K562 (cell line): ENCODE results near the gene TNFSF15. TPM values are rescaled to one million over a fixed set of nuclear protein-coding genes. Genes with fewer than 3 reads are reported as not detected.

Experiments used
- ATAC-seq: fragments of 200-7000 bp; cut with Tn5 transposase; 3 replicates; pipeline ENCODE4 v1.9.1; 2020; ENCODE audit warnings: moderate library complexity
- BruUV-seq: library from RNA; stranded (reverse); fragments of 400-500 nt; replicated peaks from 2 replicates; lab custom pipeline; 2021; lab: Mats Ljungman, UMichigan
- CTCF ChIA-PET: fragments of 300-600 bp; formaldehyde crosslinking; extraction: SDS; loops from one replicate; lab custom pipeline; 2021; ENCODE audit warnings: low intra/inter-chr PET ratio; lab: Yijun Ruan, JAX
- POLR2A ChIA-PET: fragments of 300-600, 350-650 bp; sonication (Branson Sonifier 250); formaldehyde crosslinking; extraction: SDS; loops from one replicate; lab custom pipeline; 2021; ENCODE audit warnings: antibody characterized with exemption, inconsistent platforms; lab: Yijun Ruan, JAX
- DNase-seq, 4 experiments: peaks; one replicate each; pipeline versions ENCODE4 v3.0.0 to v3.0.0-alpha.2; 2011 to 2018; ENCODE audit warnings: low spot score in 3 of 4, mixed read lengths in 3 of 4; ENCODE audit errors: extremely low read depth in 1 of 4
- FAIRE-seq: peaks from 2 replicates; lab custom pipeline; 2011; peaks lifted over from hg19 to GRCh38; lab: Jason Lieb, UNC
- H2AFZ ChIP-seq: 2 replicates; pipeline ENCODE4 v1.6.0; 2011; ENCODE audit warnings: low read depth, low read length, control low read depth, inconsistent platforms
- H3K27ac ChIP-seq: fragments of 200-600 bp; 3 replicates; pipeline ENCODE4 v1.8.0; 2011; ENCODE audit warnings: low read depth, mild to moderate bottlenecking, control low read depth, inconsistent platforms, low read length, moderate library complexity, mixed read lengths; ENCODE audit errors: extremely low read depth
- H3K27me3 ChIP-seq, 2 experiments: fragments of 300-600 bp in 1 of 2; 2 replicates in 1 of 2; 3 replicates in 1 of 2; pipeline versions ENCODE4 v1.6.0 to v1.8.0; 2011; ENCODE audit warnings: inconsistent platforms in 2 of 2, low read length in 2 of 2, mild to moderate bottlenecking in 1 of 2, mixed read lengths in 1 of 2, moderate library complexity in 1 of 2; ENCODE audit not compliant: control insufficient read depth in 2 of 2, insufficient read depth in 2 of 2
- H3K36me3 ChIP-seq: fragments of 300-600 bp; 3 replicates; pipeline ENCODE4 v1.8.0; 2011; ENCODE audit warnings: mild to moderate bottlenecking, low read length, inconsistent platforms; ENCODE audit not compliant: control insufficient read depth, insufficient read depth
- H3K4me1 ChIP-seq, 2 experiments: fragments of 200-600 bp in 1 of 2; replicated peaks in 1 of 2; 2 replicates in 1 of 2; 3 replicates in 1 of 2; pipeline versions ENCODE4 v1.5.1 to v1.8.0; 2011; ENCODE audit warnings: inconsistent platforms in 2 of 2, low read length in 2 of 2, mild to moderate bottlenecking in 1 of 2, mixed read lengths in 1 of 2, moderate library complexity in 1 of 2; ENCODE audit not compliant: control insufficient read depth in 2 of 2, insufficient read depth in 2 of 2
- H3K4me2 ChIP-seq: 2 replicates; pipeline ENCODE4 v1.6.1; 2011; ENCODE audit warnings: low read length, control low read depth, inconsistent platforms, mixed read lengths; ENCODE audit not compliant: insufficient read depth
- H3K4me3 ChIP-seq: fragments of 200-600 bp; sonication (generic), shearing (Covaris generic); 2 replicates; pipeline ENCODE4 v1.5.1; 2016; ENCODE audit warnings: control low read depth, inconsistent platforms
- H3K79me2 ChIP-seq: fragments of 200-600 bp; 3 replicates; pipeline ENCODE4 v1.8.0; 2011; ENCODE audit warnings: low read length, inconsistent platforms; ENCODE audit not compliant: control insufficient read depth, insufficient read depth
- H3K9ac ChIP-seq, 2 experiments: 2 replicates each; pipeline versions ENCODE4 v1.6.0 to v1.6.1; 2011; ENCODE audit warnings: low read depth in 2 of 2, low read length in 2 of 2, control low read depth in 1 of 2, inconsistent platforms in 1 of 2, mild to moderate bottlenecking in 1 of 2, mixed read lengths in 1 of 2; ENCODE audit not compliant: insufficient read depth in 1 of 2
- H3K9me1 ChIP-seq: one replicate; pipeline ENCODE4 v1.6.0; 2011; ENCODE audit warnings: inconsistent platforms, mild to moderate bottlenecking, low read length, moderate library complexity; ENCODE audit not compliant: control insufficient read depth, insufficient read depth
- H3K9me3 ChIP-seq: replicated peaks from 2 replicates; pipeline ENCODE4 v1.5.1; 2011; ENCODE audit warnings: low read depth, low read length, inconsistent platforms; ENCODE audit not compliant: control insufficient read depth, insufficient read depth
- H4K20me1 ChIP-seq: replicated peaks from 2 replicates; pipeline ENCODE4 v1.6.1; 2011; ENCODE audit warnings: low read length, inconsistent platforms, mixed read lengths; ENCODE audit not compliant: control insufficient read depth, insufficient read depth
- ATF7 ChIP-seq: fragments of 450-650 bp; IDR thresholded peaks from 2 replicates; pipeline ENCODE4 v1.7.1; 2014; ENCODE audit warnings: mild to moderate bottlenecking, moderate library complexity
- BDP1 ChIP-seq: IDR thresholded peaks from 3 replicates; pipeline ENCODE4 v1.6.1; 2011; ENCODE audit not compliant: insufficient read length, insufficient read depth
- CEBPZ ChIP-seq: fragments of 150-350 bp; IDR thresholded peaks from 2 replicates; pipeline ENCODE4 v1.6.1; 2014; ENCODE audit warnings: low read depth, mild to moderate bottlenecking, low read length, borderline replicate concordance
- CSDE1 ChIP-seq, 2 experiments: fragments of 450-650 bp; IDR thresholded peaks; 2 replicates each; pipeline ENCODE4 v1.6.1; 2016; ENCODE audit warnings: mild to moderate bottlenecking in 1 of 2
- E2F5 ChIP-seq: sonication (generic); formaldehyde crosslinking; IDR thresholded peaks from 2 replicates; pipeline ENCODE4 v1.8.0; 2022; ENCODE audit warnings: mild to moderate bottlenecking, missing genetic modification reagents
- E2F6 ChIP-seq, 2 experiments: IDR thresholded peaks; 2 replicates each; pipeline ENCODE4 v1.6.1; 2011; ENCODE audit warnings: borderline replicate concordance in 1 of 2, control low read depth in 1 of 2, low read depth in 1 of 2, low read length in 1 of 2, mild to moderate bottlenecking in 1 of 2, mixed read lengths in 1 of 2, moderate library complexity in 1 of 2; ENCODE audit not compliant: insufficient read depth in 1 of 2, insufficient read length in 1 of 2, poor library complexity in 1 of 2, severe bottlenecking in 1 of 2; ENCODE audit errors: extremely low read depth in 1 of 2
- GTF2B ChIP-seq: IDR thresholded peaks from 2 replicates; pipeline ENCODE4 v1.6.1; 2011; ENCODE audit not compliant: insufficient read length; ENCODE audit errors: extremely low read depth
- POLR2H ChIP-seq: IDR thresholded peaks from 2 replicates; pipeline ENCODE4 v1.6.1; 2016; ENCODE audit warnings: missing genetic modification characterization, low read depth, mild to moderate bottlenecking, control low read depth, missing compliant biosample characterization, moderate library complexity
- RBM22 ChIP-seq: fragments of 200-400 bp; formaldehyde crosslinking; IDR thresholded peaks from 2 replicates; pipeline ENCODE4 v1.6.1; 2018; ENCODE audit warnings: low read length, low read depth; ENCODE audit not compliant: poor library complexity, severe bottlenecking
- SIX5 ChIP-seq, 2 experiments: IDR thresholded peaks; 2 replicates each; pipeline ENCODE4 v1.6.1; 2011; ENCODE audit warnings: low read length in 2 of 2, borderline replicate concordance in 1 of 2, low read depth in 1 of 2, mild to moderate bottlenecking in 1 of 2, moderate library complexity in 1 of 2; ENCODE audit not compliant: insufficient read depth in 1 of 2
- SLC30A9 ChIP-seq: fragments of 250-450 bp; sonication (Bioruptor Pico); IDR thresholded peaks from 2 replicates; pipeline ENCODE4 v1.8.0; 2022; ENCODE audit warnings: mild to moderate bottlenecking, moderate library complexity
- TCF15 ChIP-seq: fragments of 250-450 bp; sonication (Bioruptor Pico); IDR thresholded peaks from 2 replicates; pipeline ENCODE4 v1.8.0; 2022; ENCODE audit warnings: moderate library complexity, mild to moderate bottlenecking, inconsistent platforms
- TGIF2 ChIP-seq: sonication (generic); formaldehyde crosslinking; IDR thresholded peaks from 2 replicates; pipeline ENCODE4 v1.8.1; 2022; ENCODE audit warnings: mild to moderate bottlenecking, missing genetic modification reagents, moderate library complexity
- TRIM28 ChIP-seq: fragments of 450-650 bp; IDR thresholded peaks from 2 replicates; pipeline ENCODE4 v1.6.1; 2017
- XRCC5 ChIP-seq: fragments of 200-400 bp; formaldehyde crosslinking; IDR thresholded peaks from 2 replicates; pipeline ENCODE4 v1.6.1; 2017; ENCODE audit warnings: low read depth, mild to moderate bottlenecking, low read length
- ZNF583 ChIP-seq: fragments of 250-450 bp; sonication (Bioruptor Pico); IDR thresholded peaks from 2 replicates; pipeline ENCODE4 v1.4.0; 2020
- ZZZ3 ChIP-seq: fragments of 450-650 bp; IDR thresholded peaks from 2 replicates; pipeline ENCODE4 v1.6.1; 2016; ENCODE audit warnings: antibody characterized with exemption, mild to moderate bottlenecking, moderate library complexity
- WGBS: fragments of 100-300 bp; shearing (Covaris generic); methylation state at CpG from one replicate; pipeline ENCODE4 v1.1.6; 2016; ENCODE audit warnings: low coverage, mixed read lengths; ENCODE audit not compliant: insufficient coverage; ENCODE audit errors: missing lambda C conversion rate; 5-methylcytosine and 5-hydroxymethylcytosine counted together
- in situ Hi-C: fragments of 300-500 bp; cut with MboI; formaldehyde crosslinking; loops from 4 replicates; pipeline ENCODE4 v1.15.0; 2018; ENCODE audit warnings: inconsistent platforms, mixed read lengths
- intact Hi-C: fragments of 100-400 bp; cut with micrococcal nuclease; formaldehyde crosslinking; loops from 2 replicates; pipeline ENCODE4 v1.14.2; 2022
- polyA plus RNA-seq, 8 experiments: library from polyadenylated mRNA; depleted of rRNA in 4 of 8; stranded (reverse) in 5 of 8; unstranded in 3 of 8; fragments of >200 nt; fragmentation: Nextera tagmentation in 2 of 8; fragmentation: Illumina TruSeq in 1 of 8; extraction: Ambion mirVana in 2 of 8; extraction: Trizol in 1 of 8; gene quantifications; 2 replicates each; pipeline versions ENCODE4 v1.2.1 to v1.2.3, GENCODE V29; 2011 to 2014; ENCODE audit warnings: inconsistent platforms in 1 of 8, missing spikeins in 1 of 8
- total RNA-seq, 7 experiments: library from RNA; depleted of rRNA in 6 of 7; stranded (reverse); fragments of >200 nt in 6 of 7; fragmentation: Illumina TruSeq in 2 of 7; extraction: Trizol in 2 of 7; gene quantifications; 2 replicates each; pipeline versions ENCODE4 v1.2.1 to v1.2.3, GENCODE V29; 2011 to 2021; ENCODE audit warnings: low replicate concordance in 1 of 7

TNFSF15 gene
- total and polyA plus RNA-seq, 9 of the 15 experiments (the other 6 are each of a cell fraction or from before 2014, with no cell fraction given) = not detected

GRCh38 chr9:114743446-114743845 lies 62.4 kb downstream of the TNFSF15 start:
- BruUV-seq = no TSS peak
- H3K36me3 ChIP-seq = no peaks in the 10 kb centered on the region
- no peaks in the 10 kb centered on the region; a peak in 1 of 5 replicates for H3K4me1 ChIP-seq
- intact Hi-C loops = no loop called here
- DNase-seq (no peak), FAIRE-seq (no peak), ATAC-seq (no peak)
- H3K9me3 ChIP-seq = no peaks in the 10 kb centered on the region
- H4K20me1 ChIP-seq = no peaks in the 10 kb centered on the region
- no peaks in the 10 kb centered on the region for H3K79me2 ChIP-seq
- no peak overlapping the region for H3K4me2 ChIP-seq
- no peak overlapping the region for H2AFZ ChIP-seq
- no peak overlapping the region for H3K27ac ChIP-seq
- H3K27me3 ChIP-seq = no peaks in the 10 kb centered on the region
- ChIA-PET CTCF (no interaction called here), POLR2A (interaction anchor here (0.5 to 0.8 kb wide), 2 partner anchors 8 to 68 kb away, joined by 3 read pairs; no protein-coding TSS in a partner anchor)
- 3% methylated on average over 3 of the region's 3 CpGs for WGBS
- in situ Hi-C loops = loop anchor here (25.0 kb wide), 1 partner anchor 169 kb away; no protein-coding TSS in a partner anchor
- H3K9me1 ChIP-seq = no peaks in the 10 kb centered on the region
- no peak overlapping the region for H3K9ac ChIP-seq
- H3K4me3 ChIP-seq = no peak overlapping the region
- TF ChIP-seq POLR2H (tag) (no peak), ATF7 (no peak), ZNF583 (no peak), TCF15 (no peak), TRIM28 (no peak), E2F5 (CRISPR knock-in tag) (no peak), ZZZ3 (no peak), BDP1 (no peak), GTF2B (no peak), SIX5 (IDR thresholded peaks at IDR 0.05; ENCODE audit: borderline replicate concordance in 1 of 2, insufficient read depth in 1 of 2, low read depth in 1 of 2, low read length in 2 of 2) (no peak), RBM22 (no peak), CSDE1 (IDR thresholded peaks at IDR 0.05) (no peak), TGIF2 (CRISPR knock-in tag) (no peak), XRCC5 (no peak), E2F6 (IDR thresholded peaks at IDR 0.05; ENCODE audit: borderline replicate concordance in 1 of 2, extremely low read depth in 1 of 2, insufficient read depth in 1 of 2, insufficient read length in 1 of 2, low read depth in 1 of 2, low read length in 1 of 2, poor library complexity in 1 of 2, severe bottlenecking in 1 of 2) (no peak), CEBPZ (no peak), SLC30A9 (no peak)
